Astrocyte (in vitro differentiated cells and primary cell): ENCODE results near the gene NGB.

ENCODE experiments used
- CTCF ChIP-seq: IDR thresholded peaks from 2 replicates; pipeline ENCODE4 v1.5.1; 2011; ENCODE audit warnings: low read depth, mild to moderate bottlenecking, inconsistent platforms, low read length, moderate library complexity; ENCODE audit not compliant: insufficient read depth
- EZH2 ChIP-seq: IDR thresholded peaks from 2 replicates; pipeline ENCODE4 v1.6.1; 2012; ENCODE audit warnings: mild to moderate bottlenecking, low read length, inconsistent platforms; ENCODE audit not compliant: insufficient read depth

DNA sequence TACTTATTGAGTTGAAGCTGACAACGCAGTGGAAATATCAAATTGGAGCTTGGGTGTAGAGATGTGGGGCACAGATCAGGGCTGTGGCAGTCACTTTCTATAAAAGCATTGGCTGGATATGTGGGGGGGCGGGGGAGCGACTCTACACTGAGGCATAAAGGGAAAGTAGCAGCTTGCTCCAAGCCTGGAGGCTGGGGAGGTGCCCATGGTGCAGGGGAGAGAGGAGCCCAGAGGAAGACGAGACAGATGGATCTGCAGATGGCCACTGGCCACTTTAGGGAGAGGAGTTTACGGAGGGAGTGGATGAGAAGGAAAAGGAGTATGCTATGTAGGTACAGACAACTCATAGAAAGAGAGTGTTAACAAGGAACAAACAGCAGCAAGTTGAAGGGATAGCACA lies 13.5 kb upstream of the NGB start:
- TF ChIP-seq EZH2 (no peak), CTCF (no peak)
